ENCODE results near the gene NLK.

NLK gene

DNA sequence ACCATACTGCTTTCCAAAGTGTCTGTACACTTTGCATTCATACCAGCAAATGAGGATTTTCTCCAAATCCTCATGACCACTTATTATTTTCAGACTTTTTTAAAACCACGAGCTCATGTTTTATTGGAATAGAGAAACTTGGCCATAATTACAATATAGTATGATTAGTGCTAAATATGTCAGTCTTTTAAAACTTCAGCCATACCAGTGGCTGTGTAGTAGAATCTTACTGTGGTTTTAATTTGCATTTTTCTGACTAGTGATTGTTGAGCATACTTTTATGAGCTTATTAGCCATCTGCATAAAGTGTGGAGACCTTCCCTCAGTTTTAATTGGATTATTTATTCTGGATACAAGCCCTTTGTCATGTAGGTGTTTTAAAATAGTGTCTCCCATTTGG is 57.8 kb downstream of the NLK start:
- H3K9me3 Mint-ChIP-seq, result no peaks in the 10 kb centered on the region
- H3K27me3 Mint-ChIP-seq, result no peaks in the 10 kb centered on the region
- H3K36me3 Mint-ChIP-seq (ENCODE audit: low read depth), result peaks cover 20% of the 10 kb centered on the region
- H3K4me1 Mint-ChIP-seq (ENCODE audit: low read depth), result peaks cover 14% of the 10 kb centered on the region
- no peak overlapping the region for H3K27ac Mint-ChIP-seq
- no peak overlapping the region for H3K4me3 Mint-ChIP-seq

DNA sequence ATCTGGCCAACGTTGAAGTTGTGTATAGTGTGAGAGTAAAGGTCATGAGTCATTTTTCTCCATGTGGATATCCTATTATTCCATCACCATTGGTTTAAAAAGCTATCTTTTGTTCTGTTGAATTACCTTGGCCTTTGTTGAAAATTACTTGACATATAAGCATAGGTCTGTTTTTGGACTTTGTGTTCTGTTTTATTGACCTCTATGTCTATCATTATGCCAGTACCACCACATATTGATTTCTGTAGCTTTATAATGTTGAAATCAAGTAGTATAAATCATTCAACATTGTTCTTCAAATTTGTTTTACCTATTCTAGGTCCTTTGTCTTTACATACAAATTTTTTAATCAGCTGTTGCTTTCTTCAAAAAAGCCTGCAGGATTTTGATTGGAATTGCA is 58.5 kb downstream of the NLK start:
- Mint-ChIP-seq H3K9me3 (no peaks in the 10 kb centered on the region), H3K27me3 (no peaks in the 10 kb centered on the region), H3K36me3 (ENCODE audit: low read depth) (peaks cover 20% of the 10 kb centered on the region), H3K27ac (no peak overlapping the region), H3K4me1 (ENCODE audit: low read depth) (peaks cover 14% of the 10 kb centered on the region), H3K4me3 (no peak overlapping the region)

DNA sequence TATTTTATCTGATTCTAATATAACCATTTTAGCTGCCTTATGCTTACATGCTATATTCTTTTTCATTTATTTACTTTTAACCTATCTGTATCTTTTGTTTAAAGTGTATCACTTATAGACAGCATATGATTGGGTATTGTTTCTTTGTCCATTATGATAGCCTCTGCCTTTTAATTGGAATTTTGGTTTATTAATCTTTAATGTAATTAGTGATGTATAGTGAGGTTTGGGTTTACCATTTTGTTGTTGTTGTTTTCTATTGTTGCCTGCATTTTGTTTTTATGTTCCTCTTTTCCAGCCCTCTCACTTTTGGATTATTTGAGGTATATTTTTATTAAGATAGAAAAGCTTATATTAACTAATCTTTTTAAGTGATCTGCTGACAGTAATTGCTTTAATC is 59.4 kb downstream of the NLK start:
- no peak overlapping the region for H3K27ac Mint-ChIP-seq

DNA sequence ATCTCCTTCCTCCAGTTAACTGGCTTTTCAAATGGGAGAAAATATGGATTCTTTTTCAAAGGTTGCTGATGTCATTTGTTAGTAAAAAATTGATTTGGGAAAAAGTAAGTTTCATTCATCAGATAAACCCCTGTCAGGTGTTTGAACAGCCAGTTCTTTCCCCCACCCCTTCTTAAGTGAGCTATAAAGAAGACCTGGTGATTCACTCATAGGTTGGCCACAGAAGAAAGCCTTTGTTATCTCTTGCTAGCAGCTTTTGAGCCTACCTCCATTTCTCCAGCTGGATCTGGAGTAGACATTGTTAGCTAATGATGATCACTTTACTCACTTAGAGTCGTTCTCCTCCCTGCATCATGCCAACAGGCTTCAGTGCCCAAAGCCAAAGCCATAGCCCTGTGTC is 63.0 kb downstream of the NLK start:
- H3K4me3 Mint-ChIP-seq, result no peak overlapping the region
- no peaks in the 10 kb centered on the region for H3K27me3 Mint-ChIP-seq
- peaks cover 5% of the 10 kb centered on the region for H3K9me3 Mint-ChIP-seq
- H3K4me1 Mint-ChIP-seq (ENCODE audit: low read depth), result peaks cover under 1% of the 10 kb centered on the region
- peaks cover 14% of the 10 kb centered on the region for H3K36me3 Mint-ChIP-seq (ENCODE audit: low read depth)
- H3K27ac Mint-ChIP-seq, result no peak overlapping the region

More for the DNA sequence above, 59.4 kb downstream of the NLK start:
- H3K36me3 Mint-ChIP-seq (ENCODE audit: low read depth), result peaks cover 20% of the 10 kb centered on the region
- no peak overlapping the region for H3K4me3 Mint-ChIP-seq
- peaks cover 14% of the 10 kb centered on the region for H3K4me1 Mint-ChIP-seq (ENCODE audit: low read depth)
- H3K9me3 Mint-ChIP-seq, result no peaks in the 10 kb centered on the region
- H3K27me3 Mint-ChIP-seq, result no peaks in the 10 kb centered on the region

DNA sequence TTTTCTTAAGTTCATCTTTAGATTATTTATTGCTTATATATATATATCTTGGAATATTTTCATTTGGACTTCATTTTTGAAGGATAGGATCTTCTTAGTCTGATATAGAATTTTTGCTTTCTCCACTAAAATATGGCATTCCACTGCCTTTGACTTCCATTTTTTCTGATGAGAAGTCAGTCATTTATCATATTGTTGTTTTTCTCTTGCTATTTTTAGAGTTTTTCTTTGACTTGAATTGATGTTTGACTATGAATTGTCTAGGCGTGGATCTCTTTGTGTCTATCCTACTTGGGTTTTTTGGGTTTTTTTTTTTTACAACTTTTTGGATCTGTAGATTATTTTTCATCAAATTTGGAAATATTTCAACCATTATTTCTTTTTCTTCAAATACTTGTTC is 67.7 kb downstream of the NLK start:
- H3K27me3 Mint-ChIP-seq, result no peaks in the 10 kb centered on the region
- no peak overlapping the region for H3K4me3 Mint-ChIP-seq
- H3K27ac Mint-ChIP-seq, result no peak overlapping the region
- peaks cover 6% of the 10 kb centered on the region for H3K9me3 Mint-ChIP-seq
- no peaks in the 10 kb centered on the region for H3K4me1 Mint-ChIP-seq (ENCODE audit: low read depth)
- peaks cover 6% of the 10 kb centered on the region for H3K36me3 Mint-ChIP-seq (ENCODE audit: low read depth)

DNA sequence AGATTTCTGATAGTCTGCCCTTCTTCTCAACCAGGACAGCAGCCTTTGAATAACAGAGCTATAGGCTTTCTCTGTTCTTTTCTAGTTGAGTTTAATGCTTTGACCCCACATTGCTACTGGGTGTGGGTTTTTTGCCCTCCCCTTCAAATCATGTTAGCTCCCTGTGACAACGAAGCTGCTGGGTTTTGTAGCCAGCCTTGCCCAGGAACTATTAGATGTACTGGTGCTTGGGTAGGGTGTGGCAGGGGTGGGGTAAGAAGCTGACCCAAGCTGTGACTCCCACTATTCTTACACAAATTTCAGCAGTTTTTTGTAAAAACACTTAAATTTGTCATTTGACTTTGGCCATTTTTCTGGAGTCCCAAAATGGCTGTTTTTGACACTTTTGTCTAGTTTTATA is 69.7 kb downstream of the NLK start:
- H3K4me3 Mint-ChIP-seq, result no peak overlapping the region
- no peak overlapping the region for H3K27ac Mint-ChIP-seq
- peaks cover 6% of the 10 kb centered on the region for H3K4me1 Mint-ChIP-seq (ENCODE audit: low read depth)
- no peaks in the 10 kb centered on the region for H3K27me3 Mint-ChIP-seq
- H3K9me3 Mint-ChIP-seq, result peaks cover 6% of the 10 kb centered on the region
- H3K36me3 Mint-ChIP-seq (ENCODE audit: low read depth), result peaks cover 6% of the 10 kb centered on the region

DNA sequence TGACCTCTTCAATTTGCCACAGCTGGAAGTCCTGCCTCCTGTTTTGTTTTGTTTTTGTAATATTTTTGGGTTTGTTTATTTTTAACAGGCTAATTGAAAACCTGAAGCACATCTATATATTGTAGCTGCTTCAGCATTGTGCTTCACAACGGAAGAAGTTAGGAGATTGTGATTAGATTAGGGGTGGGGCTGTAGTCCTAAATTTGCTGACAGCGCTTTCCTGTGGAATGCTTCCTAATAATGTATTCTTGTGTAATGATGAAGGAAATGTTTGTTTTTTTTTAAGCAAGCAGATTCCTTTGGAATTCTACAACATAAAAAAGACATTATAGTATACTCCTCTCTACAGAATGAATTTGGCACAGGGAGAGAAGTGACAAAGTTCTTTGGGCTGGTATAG is 70.1 kb downstream of the NLK start:
- Mint-ChIP-seq H3K4me3 (no peak overlapping the region), H3K9me3 (peaks cover 6% of the 10 kb centered on the region), H3K36me3 (ENCODE audit: low read depth) (peaks cover 6% of the 10 kb centered on the region), H3K4me1 (ENCODE audit: low read depth) (peaks cover 10% of the 10 kb centered on the region), H3K27ac (no peak overlapping the region), H3K27me3 (no peaks in the 10 kb centered on the region)

DNA sequence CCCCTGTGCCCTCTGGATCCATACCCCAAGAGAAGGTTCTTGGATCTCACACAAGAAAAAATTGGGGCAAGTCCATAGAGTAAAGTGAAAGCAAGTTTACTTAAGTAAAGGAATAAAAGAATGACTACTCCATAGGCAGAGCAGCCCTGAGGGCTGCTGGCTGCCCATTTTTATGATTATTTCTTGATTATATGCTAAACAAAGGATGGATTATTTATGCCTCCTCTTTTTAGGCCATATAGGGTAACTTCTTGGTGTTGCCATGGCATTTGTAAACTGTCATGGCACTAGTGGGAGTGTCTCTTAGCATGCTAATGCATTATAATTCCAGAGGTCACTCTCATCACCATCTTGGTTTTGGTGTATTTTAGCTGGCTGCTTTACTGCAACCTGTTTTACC is 70.8 kb downstream of the NLK start:
- H3K4me1 Mint-ChIP-seq (ENCODE audit: low read depth), result peaks cover 17% of the 10 kb centered on the region
- H3K4me3 Mint-ChIP-seq, result no peak overlapping the region
- H3K36me3 Mint-ChIP-seq (ENCODE audit: low read depth), result peaks cover 6% of the 10 kb centered on the region
- no peaks in the 10 kb centered on the region for H3K27me3 Mint-ChIP-seq
- H3K27ac Mint-ChIP-seq, result no peak overlapping the region
- peaks cover 6% of the 10 kb centered on the region for H3K9me3 Mint-ChIP-seq

DNA sequence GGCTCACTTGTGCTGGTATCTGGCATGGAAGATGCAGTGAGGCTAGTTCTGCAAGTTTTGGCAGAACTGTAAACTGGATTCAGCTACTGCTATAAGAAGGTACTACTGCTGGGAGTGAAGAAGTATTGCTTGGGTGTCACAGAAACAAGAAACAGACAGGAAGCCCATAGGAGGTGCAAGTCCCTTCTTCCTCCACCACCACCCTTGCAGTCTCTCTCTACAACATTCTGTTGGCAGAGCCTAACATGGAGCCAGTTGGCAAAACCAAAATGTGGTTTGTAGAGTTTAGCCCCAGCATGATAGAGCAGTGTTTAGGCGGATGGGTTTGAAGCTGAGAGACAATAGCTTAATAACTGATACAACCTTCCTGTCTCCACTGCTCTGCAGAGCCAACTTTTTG is 72.6 kb downstream of the NLK start:
- H3K4me3 Mint-ChIP-seq, result no peak overlapping the region
- no peaks in the 10 kb centered on the region for H3K27me3 Mint-ChIP-seq
- H3K36me3 Mint-ChIP-seq (ENCODE audit: low read depth), result peaks cover 6% of the 10 kb centered on the region
- peaks cover 27% of the 10 kb centered on the region for H3K4me1 Mint-ChIP-seq (ENCODE audit: low read depth)
- no peak overlapping the region for H3K27ac Mint-ChIP-seq
- peaks cover 6% of the 10 kb centered on the region for H3K9me3 Mint-ChIP-seq

DNA sequence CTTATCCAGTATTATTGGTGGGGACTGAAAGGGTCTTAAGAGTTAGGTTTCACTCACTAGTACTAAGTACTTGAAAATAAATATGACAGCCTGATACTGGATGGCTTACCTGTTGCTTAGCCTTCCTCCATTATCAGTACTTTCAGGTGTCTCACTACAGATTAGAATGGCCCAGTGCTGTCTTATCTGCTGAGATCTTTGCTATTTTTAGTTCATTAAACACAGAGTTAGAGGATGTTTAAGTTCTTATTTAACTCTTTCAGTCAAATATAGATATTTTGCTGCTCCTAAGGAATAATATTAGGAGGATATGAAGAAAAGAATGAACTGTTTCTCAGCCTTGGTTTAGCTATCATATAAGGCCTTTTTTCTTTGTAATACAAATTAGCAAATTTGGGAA is 74.8 kb downstream of the NLK start:
- H3K9me3 Mint-ChIP-seq, result no peaks in the 10 kb centered on the region
- H3K4me1 Mint-ChIP-seq (ENCODE audit: low read depth), result peaks cover 27% of the 10 kb centered on the region
- peaks cover 2% of the 10 kb centered on the region for H3K36me3 Mint-ChIP-seq (ENCODE audit: low read depth)
- H3K27ac Mint-ChIP-seq, result no peak overlapping the region
- H3K4me3 Mint-ChIP-seq, result no peak overlapping the region
- H3K27me3 Mint-ChIP-seq, result no peaks in the 10 kb centered on the region

DNA sequence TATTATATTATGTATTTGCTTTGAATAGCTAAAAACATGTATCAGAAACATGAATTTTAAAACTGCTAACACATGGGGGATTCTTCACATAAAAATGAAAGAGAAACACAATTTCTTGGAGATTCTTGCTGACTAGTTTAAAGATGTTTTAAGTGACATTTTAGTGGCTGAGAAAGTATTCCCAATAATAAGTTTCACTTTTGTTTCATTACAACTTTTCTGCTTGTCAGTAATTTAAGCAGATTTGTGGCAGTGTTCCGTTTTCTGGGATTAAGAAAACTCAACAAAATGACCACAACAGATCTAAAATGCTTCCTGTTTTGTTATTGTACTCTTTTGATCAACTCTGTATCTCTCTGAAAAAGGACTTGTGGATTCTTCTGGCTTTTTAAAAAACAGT is 75.9 kb downstream of the NLK start:
- peaks cover 12% of the 10 kb centered on the region for H3K36me3 Mint-ChIP-seq (ENCODE audit: low read depth)
- H3K27me3 Mint-ChIP-seq, result no peaks in the 10 kb centered on the region
- no peaks in the 10 kb centered on the region for H3K9me3 Mint-ChIP-seq
- peak overlapping the region; percentile 67 for H3K4me3 Mint-ChIP-seq
- peaks cover 27% of the 10 kb centered on the region for H3K4me1 Mint-ChIP-seq (ENCODE audit: low read depth)
- H3K27ac Mint-ChIP-seq, result peak overlapping the region; percentile 72

DNA sequence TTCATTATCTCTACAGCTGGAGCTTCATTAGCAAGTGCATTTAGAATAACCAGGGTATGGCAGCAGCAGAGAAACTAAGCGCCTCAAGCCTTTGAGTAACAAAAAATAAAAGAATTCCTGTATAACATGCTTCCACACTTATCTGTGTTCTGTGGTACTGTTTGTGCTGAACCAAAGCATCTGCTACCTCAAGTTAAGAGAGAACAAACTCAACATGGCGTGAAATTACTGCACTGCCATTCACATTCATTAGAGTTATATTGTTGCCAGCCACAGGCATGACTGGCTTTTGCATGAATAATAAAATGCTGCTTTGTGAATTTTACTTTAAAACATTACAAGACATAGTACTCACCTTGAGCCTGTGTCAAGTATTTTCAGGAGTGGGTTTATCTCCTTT is 76.6 kb downstream of the NLK start:
- Mint-ChIP-seq H3K27ac (peak overlapping the region; percentile 72), H3K9me3 (no peaks in the 10 kb centered on the region), H3K36me3 (ENCODE audit: low read depth) (peaks cover 17% of the 10 kb centered on the region), H3K4me1 (ENCODE audit: low read depth) (peaks cover 27% of the 10 kb centered on the region), H3K27me3 (no peaks in the 10 kb centered on the region), H3K4me3 (no peak overlapping the region)

DNA sequence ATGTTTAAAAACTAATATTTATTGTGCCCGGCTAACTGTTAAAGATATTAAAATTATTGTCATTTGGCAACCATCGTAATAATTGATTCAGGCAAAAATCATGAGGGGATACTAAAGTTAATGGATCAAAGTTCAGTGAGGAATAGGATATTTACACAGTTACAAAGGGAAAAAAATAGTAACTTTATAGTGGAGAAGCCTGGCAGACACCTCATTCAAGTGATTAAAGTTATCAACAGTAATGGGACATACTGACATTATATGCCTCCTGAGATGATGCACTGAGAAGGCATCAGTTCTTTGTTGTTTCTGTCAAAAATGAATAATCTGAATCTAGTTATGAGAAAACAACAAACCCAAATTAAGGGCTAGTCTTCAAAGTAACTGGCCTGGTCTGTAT is 77.1 kb downstream of the NLK start:
- Mint-ChIP-seq H3K4me1 (ENCODE audit: low read depth) (peaks cover 27% of the 10 kb centered on the region), H3K36me3 (ENCODE audit: low read depth) (peaks cover 21% of the 10 kb centered on the region), H3K4me3 (no peak overlapping the region), H3K27ac (no peak overlapping the region), H3K9me3 (no peaks in the 10 kb centered on the region), H3K27me3 (no peaks in the 10 kb centered on the region)

DNA sequence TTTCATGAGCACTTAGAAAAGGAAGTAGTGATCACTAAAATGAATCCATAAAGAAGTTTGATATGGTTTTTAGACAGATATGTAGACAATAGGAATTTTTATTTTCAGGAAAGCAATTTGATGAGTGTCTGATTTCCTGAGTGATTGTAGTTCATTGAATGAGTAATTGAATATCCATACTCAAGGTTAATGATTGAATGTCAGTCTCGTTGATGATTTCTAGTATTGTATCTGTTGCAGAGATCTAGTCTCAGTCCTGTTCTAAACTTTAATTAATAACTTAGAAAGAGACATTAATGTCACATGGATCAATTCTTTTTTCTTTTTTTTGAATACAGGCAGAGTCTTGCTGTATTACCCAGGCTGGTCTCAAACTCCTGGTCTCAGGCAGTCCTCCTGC is 78.3 kb downstream of the NLK start:
- H3K36me3 Mint-ChIP-seq (ENCODE audit: low read depth), result peaks cover 26% of the 10 kb centered on the region
- no peak overlapping the region for H3K4me3 Mint-ChIP-seq
- no peaks in the 10 kb centered on the region for H3K9me3 Mint-ChIP-seq
- no peaks in the 10 kb centered on the region for H3K27me3 Mint-ChIP-seq
- H3K4me1 Mint-ChIP-seq (ENCODE audit: low read depth), result peaks cover 27% of the 10 kb centered on the region
- no peak overlapping the region for H3K27ac Mint-ChIP-seq

DNA sequence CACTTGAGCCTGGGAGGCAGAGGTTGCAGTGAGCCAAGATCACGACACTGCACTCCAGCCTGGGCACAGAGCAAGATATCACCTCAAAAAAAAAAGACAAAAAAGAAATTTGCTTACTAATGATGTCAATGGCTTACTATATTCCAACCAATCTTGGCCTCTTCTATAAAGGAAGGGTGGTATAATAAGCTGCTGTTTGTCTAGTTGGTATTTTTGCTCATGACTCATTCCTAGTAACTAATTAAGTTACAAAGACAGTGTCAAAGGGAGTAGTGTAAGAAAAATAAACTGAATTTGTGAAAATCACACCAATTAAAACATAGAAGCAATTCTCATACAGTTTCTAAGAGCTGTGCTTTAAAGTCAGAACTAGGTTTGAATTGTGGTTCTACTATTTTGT is 82.5 kb downstream of the NLK start:
- no peaks in the 10 kb centered on the region for H3K4me1 Mint-ChIP-seq (ENCODE audit: low read depth)
- H3K27ac Mint-ChIP-seq, result no peak overlapping the region
- H3K4me3 Mint-ChIP-seq, result no peak overlapping the region
- no peaks in the 10 kb centered on the region for H3K9me3 Mint-ChIP-seq
- H3K36me3 Mint-ChIP-seq (ENCODE audit: low read depth), result peaks cover 33% of the 10 kb centered on the region
- H3K27me3 Mint-ChIP-seq, result no peaks in the 10 kb centered on the region

DNA sequence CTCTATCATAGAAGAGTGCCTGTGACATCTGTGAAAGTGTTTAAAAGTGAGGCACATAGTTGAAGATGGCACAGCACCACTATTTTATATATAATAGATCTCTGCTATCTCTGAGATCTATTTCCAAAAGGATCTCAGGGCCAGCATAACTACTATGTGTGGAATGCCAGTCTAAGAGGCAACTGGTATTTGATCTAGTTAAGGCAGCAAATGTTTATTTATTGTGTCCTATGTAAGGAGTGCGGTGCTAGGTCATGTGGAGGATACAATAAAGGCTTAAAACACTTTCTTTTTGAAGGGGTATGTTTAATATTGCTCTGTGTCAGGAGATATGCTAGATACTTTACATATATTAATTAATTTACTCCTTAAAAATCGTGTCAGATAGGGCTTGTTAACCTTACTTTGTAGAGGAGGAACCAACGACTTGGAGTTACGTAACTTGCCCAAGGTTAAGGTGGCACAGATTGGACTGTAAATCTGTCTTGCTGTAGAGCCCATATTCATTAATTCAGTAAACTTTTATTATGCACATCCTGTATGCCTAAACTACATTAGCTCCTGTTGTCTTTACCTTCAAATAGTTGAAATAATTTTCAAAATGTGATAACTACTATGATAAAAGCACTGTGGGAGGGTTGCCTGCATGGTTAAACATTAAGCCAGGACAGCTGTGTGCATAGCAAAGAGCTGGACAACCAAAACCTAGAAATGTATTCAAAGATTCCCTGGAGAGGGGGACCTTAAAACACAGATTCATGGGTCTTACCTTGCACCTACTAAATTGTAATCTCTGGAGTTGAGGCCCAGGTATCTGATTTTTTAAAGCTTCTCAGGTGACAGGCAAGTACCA is 83.3 kb downstream of the NLK start:
- H3K36me3 Mint-ChIP-seq (ENCODE audit: low read depth), result peaks cover 33% of the 10 kb centered on the region
- no peaks in the 10 kb centered on the region for H3K27me3 Mint-ChIP-seq
- no peaks in the 10 kb centered on the region for H3K4me1 Mint-ChIP-seq (ENCODE audit: low read depth)
- H3K9me3 Mint-ChIP-seq, result no peaks in the 10 kb centered on the region
- H3K27ac Mint-ChIP-seq, result no peak overlapping the region
- no peak overlapping the region for H3K4me3 Mint-ChIP-seq
